CD14-positive monocyte (primary cell): ENCODE measurements around the gene MOXD1. TPM values are rescaled to one million over a fixed set of nuclear protein-coding genes. Genes with fewer than 3 reads are reported as not detected.

Experiments
- DNase-seq, 3 donors: peaks; one replicate each; pipeline ENCODE4 v3.0.0-alpha.2; 2011 to 2022
- H2AFZ ChIP-seq: 2 replicates; pipeline ENCODE4 v1.6.0; 2012; ENCODE audit warnings: mild to moderate bottlenecking, low read depth, low read length, inconsistent platforms; ENCODE audit not compliant: insufficient read depth, poor library complexity, severe bottlenecking
- H3K27ac ChIP-seq, 2 donors: 1 replicate in 1 of 2; 2 replicates in 1 of 2; pipeline ENCODE4 v1.5.1; 2012 to 2013; ENCODE audit warnings: low read length in 2 of 2, control low read depth in 1 of 2, inconsistent platforms in 1 of 2, low read depth in 1 of 2, mild to moderate bottlenecking in 1 of 2
- H3K27me3 ChIP-seq, 2 donors: one replicate each; pipeline versions ENCODE4 v1.6.0 to v1.6.1; 2011 to 2013; ENCODE audit warnings: low read length in 2 of 2; ENCODE audit not compliant: control insufficient read depth in 2 of 2, insufficient read depth in 2 of 2
- H3K36me3 ChIP-seq, 2 donors: replicated peaks in 1 of 2; 1 replicate in 1 of 2; 2 replicates in 1 of 2; pipeline versions ENCODE4 v1.5.1 to v1.6.1; 2012 to 2013; ENCODE audit warnings: low read length in 2 of 2, control low read depth in 1 of 2, inconsistent platforms in 1 of 2, mild to moderate bottlenecking in 1 of 2; ENCODE audit not compliant: insufficient read depth in 2 of 2, control insufficient read depth in 1 of 2
- H3K4me1 ChIP-seq, 2 donors: 1 replicate in 1 of 2; 2 replicates in 1 of 2; pipeline versions ENCODE4 v1.5.1 to v1.6.1; 2012 to 2013; ENCODE audit warnings: low read length in 2 of 2, control low read depth in 1 of 2, inconsistent platforms in 1 of 2, mild to moderate bottlenecking in 1 of 2, moderate library complexity in 1 of 2; ENCODE audit not compliant: insufficient read depth in 2 of 2, control insufficient read depth in 1 of 2
- H3K4me2 ChIP-seq: replicated peaks from 2 replicates; pipeline ENCODE3; 2012; ENCODE audit warnings: low read length, moderate library complexity, mild to moderate bottlenecking; ENCODE audit not compliant: poor library complexity, severe bottlenecking; ENCODE audit errors: extremely low read depth
- H3K4me3 ChIP-seq, 3 experiments: fragments of 200-600 bp in 1 of 3; sonication (generic) in 1 of 3; replicated peaks in 1 of 3; 1 replicate in 2 of 3; 2 replicates in 1 of 3; pipeline ENCODE4 v1.5.1; 2011 to 2013; ENCODE audit warnings: low read length in 3 of 3, mild to moderate bottlenecking in 3 of 3, control low read depth in 2 of 3, low read depth in 2 of 3, inconsistent platforms in 1 of 3, moderate library complexity in 1 of 3
- H3K79me2 ChIP-seq: 2 replicates; pipeline ENCODE4 v1.6.0; 2012; ENCODE audit warnings: mild to moderate bottlenecking, control low read depth, inconsistent platforms, low read length, moderate library complexity; ENCODE audit not compliant: insufficient read depth
- H3K9ac ChIP-seq: 2 replicates; pipeline ENCODE4 v1.6.0; 2017; ENCODE audit warnings: low read length, mild to moderate bottlenecking; ENCODE audit not compliant: insufficient read depth, poor library complexity, severe bottlenecking
- H3K9me3 ChIP-seq, 2 donors: replicated peaks in 1 of 2; 1 replicate in 1 of 2; 2 replicates in 1 of 2; pipeline versions ENCODE4 v1.5.1 to v1.6.1; 2012 to 2013; ENCODE audit warnings: low read length in 2 of 2, control low read depth in 1 of 2; ENCODE audit not compliant: control insufficient read depth in 1 of 2, insufficient read depth in 1 of 2
- H4K20me1 ChIP-seq: 2 replicates; pipeline ENCODE4 v1.6.0; 2012; ENCODE audit warnings: mild to moderate bottlenecking, low read length, control low read depth, moderate library complexity; ENCODE audit not compliant: insufficient read depth
- H3K27ac Mint-ChIP-seq, 7 donors: one replicate each; pipeline ENCODE4 v1.8.0; 2020; ENCODE audit warnings: mild to moderate bottlenecking in 7 of 7, mixed read lengths in 7 of 7, moderate library complexity in 6 of 7, inconsistent platforms in 2 of 7
- H3K27me3 Mint-ChIP-seq, 3 donors: one replicate each; pipeline ENCODE4 v1.8.0; 2021 to 2022; ENCODE audit warnings: low read depth in 3 of 3, mild to moderate bottlenecking in 3 of 3, mixed read lengths in 3 of 3, moderate library complexity in 3 of 3, inconsistent platforms in 1 of 3
- H3K36me3 Mint-ChIP-seq, 2 donors: one replicate each; pipeline ENCODE4 v1.8.0; 2020; ENCODE audit warnings: mixed read lengths in 2 of 2, inconsistent platforms in 1 of 2, mild to moderate bottlenecking in 1 of 2
- H3K4me1 Mint-ChIP-seq: one replicate; pipeline ENCODE4 v1.8.0; 2020; ENCODE audit warnings: mild to moderate bottlenecking, mixed read lengths
- H3K4me3 Mint-ChIP-seq, 2 donors: one replicate each; pipeline ENCODE4 v1.8.0; 2020; ENCODE audit warnings: mild to moderate bottlenecking in 2 of 2, mixed read lengths in 2 of 2, moderate library complexity in 1 of 2
- H3K9me3 Mint-ChIP-seq, 7 donors: one replicate each; pipeline ENCODE4 v1.8.0; 2020 to 2022; ENCODE audit warnings: mixed read lengths in 7 of 7, mild to moderate bottlenecking in 6 of 7, moderate library complexity in 6 of 7, inconsistent platforms in 2 of 7
- WGBS: methylation state at CpG from one replicate; pipeline ENCODE4 v1.1.5; 2013; ENCODE audit warnings: missing lambda C conversion rate; ENCODE audit not compliant: insufficient coverage; 5-methylcytosine and 5-hydroxymethylcytosine counted together
- intact Hi-C, 2 donors: fragments of 100-400 bp; cut with micrococcal nuclease; formaldehyde crosslinking; loops; one replicate each; pipeline versions ENCODE4 v1.15.0 to v1.15.1; 2023
- polyA plus RNA-seq, 3 donors: library from polyadenylated mRNA; depleted of rRNA in 1 of 3; unstranded in 2 of 3; stranded (reverse) in 1 of 3; fragments of 300-500 nt in 2 of 3; fragments of >200 nt in 1 of 3; fragmentation: Illumina TruSeq in 2 of 3; gene quantifications; 1 replicate in 2 of 3; 2 replicates in 1 of 3; pipeline ENCODE4 v1.2.3, GENCODE V29; 2012 to 2021
- TF ChIP-seq, protein P1 (sequence below): fragments of 200-600 bp; IDR thresholded peaks from one replicate; pipeline ENCODE4 v1.8.0; 2022; ENCODE audit warnings: antibody characterized with exemption, mild to moderate bottlenecking

MOXD1 gene
- polyA plus RNA-seq, 3 donors, result not detected

DNA sequence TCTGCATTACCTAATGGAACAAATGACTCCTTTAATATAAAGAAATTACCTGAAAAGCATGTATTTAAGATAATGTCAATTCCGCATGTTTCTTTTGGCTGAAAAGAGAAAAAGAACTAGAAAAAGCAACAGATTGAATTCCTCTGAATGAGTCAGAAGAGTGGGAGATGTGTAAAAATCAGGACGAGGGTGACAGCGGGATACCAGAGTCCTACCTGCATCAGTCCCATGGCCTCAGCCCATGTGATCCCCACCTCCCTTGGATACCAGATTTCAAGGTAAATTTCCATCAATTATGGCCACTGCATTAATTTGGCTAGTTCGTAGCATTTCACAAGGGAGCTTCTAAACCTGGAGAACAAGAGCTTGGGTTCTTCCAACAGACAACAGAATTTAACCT is 10.0 kb upstream of the MOXD1 start:
- no peaks in the 10 kb centered on the region for H3K4me1 ChIP-seq
- WGBS, result no CpG with 5 or more reads among the region's 4 CpGs
- no peak overlapping the region for H3K27ac ChIP-seq
- H3K27me3 Mint-ChIP-seq, result peaks cover 0 to 4% (median 2%) of the 10 kb centered on the region in 3 donors
- H3K4me1 Mint-ChIP-seq, result no peaks in the 10 kb centered on the region
- no peak overlapping the region for H2AFZ ChIP-seq
- H3K9me3 ChIP-seq, result peaks cover 0 to 3% of the 10 kb centered on the region in 2 donors
- intact Hi-C loops, result no loop called here
- H3K4me2 ChIP-seq, result no peak overlapping the region
- TF ChIP-seq, protein P1, sequence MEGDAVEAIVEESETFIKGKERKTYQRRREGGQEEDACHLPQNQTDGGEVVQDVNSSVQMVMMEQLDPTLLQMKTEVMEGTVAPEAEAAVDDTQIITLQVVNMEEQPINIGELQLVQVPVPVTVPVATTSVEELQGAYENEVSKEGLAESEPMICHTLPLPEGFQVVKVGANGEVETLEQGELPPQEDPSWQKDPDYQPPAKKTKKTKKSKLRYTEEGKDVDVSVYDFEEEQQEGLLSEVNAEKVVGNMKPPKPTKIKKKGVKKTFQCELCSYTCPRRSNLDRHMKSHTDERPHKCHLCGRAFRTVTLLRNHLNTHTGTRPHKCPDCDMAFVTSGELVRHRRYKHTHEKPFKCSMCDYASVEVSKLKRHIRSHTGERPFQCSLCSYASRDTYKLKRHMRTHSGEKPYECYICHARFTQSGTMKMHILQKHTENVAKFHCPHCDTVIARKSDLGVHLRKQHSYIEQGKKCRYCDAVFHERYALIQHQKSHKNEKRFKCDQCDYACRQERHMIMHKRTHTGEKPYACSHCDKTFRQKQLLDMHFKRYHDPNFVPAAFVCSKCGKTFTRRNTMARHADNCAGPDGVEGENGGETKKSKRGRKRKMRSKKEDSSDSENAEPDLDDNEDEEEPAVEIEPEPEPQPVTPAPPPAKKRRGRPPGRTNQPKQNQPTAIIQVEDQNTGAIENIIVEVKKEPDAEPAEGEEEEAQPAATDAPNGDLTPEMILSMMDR, result no peak
- H3K9ac ChIP-seq, result no peak overlapping the region
- H3K79me2 ChIP-seq, result no peaks in the 10 kb centered on the region
- no peaks in the 10 kb centered on the region for H4K20me1 ChIP-seq
- H3K4me3 Mint-ChIP-seq, result no peak overlapping the region
- DNase-seq, result no peak
- H3K9me3 Mint-ChIP-seq, result peaks cover 0 to 9% (median 6%) of the 10 kb centered on the region in 7 donors
- H3K27ac Mint-ChIP-seq, result no peak overlapping the region
- no peak overlapping the region for H3K4me3 ChIP-seq
- H3K27me3 ChIP-seq, result peaks cover 0 to 2% of the 10 kb centered on the region in 2 donors
- no peaks in the 10 kb centered on the region for H3K36me3 Mint-ChIP-seq
- no peaks in the 10 kb centered on the region for H3K36me3 ChIP-seq

- H3K4me3 Mint-ChIP-seq, result no peak overlapping the region
- TF ChIP-seq, protein P1, result no peak
- no peaks in the 10 kb centered on the region for H3K4me1 Mint-ChIP-seq
- Histone ChIP-seq H2AFZ (no peak overlapping the region), H3K36me3 (no peaks in the 10 kb centered on the region), H4K20me1 (no peaks in the 10 kb centered on the region), H3K79me2 (no peaks in the 10 kb centered on the region), H3K27me3 (peaks cover 2 to 6% of the 10 kb centered on the region in 2 donors), H3K9ac (no peak overlapping the region), H3K4me1 (no peaks in the 10 kb centered on the region), H3K27ac (no peak overlapping the region), H3K9me3 (no peaks in the 10 kb centered on the region), H3K4me2 (no peak overlapping the region), H3K4me3 (no peak overlapping the region)
- H3K36me3 Mint-ChIP-seq, result no peaks in the 10 kb centered on the region
- H3K27me3 Mint-ChIP-seq, result peaks cover 2 to 6% (median 5%) of the 10 kb centered on the region in 3 donors
- peaks cover 0 to 7% (median 2%) of the 10 kb centered on the region in 7 donors for H3K9me3 Mint-ChIP-seq
- no CpG with 5 or more reads among the region's 3 CpGs for WGBS
- no peak overlapping the region for H3K27ac Mint-ChIP-seq
- intact Hi-C loops, result no loop called here
- DNase-seq, result peak; percentile 12 to 27 (median 21)
Observed at GRCh38 chr6:132410830-132411229, 9.6 kb upstream of the MOXD1 start.
